ENCODE data around the gene MCL1. TPM values are rescaled to one million over a fixed set of nuclear protein-coding genes. Genes with fewer than 3 reads are reported as not detected.

Gene MCL1
- total and polyA plus RNA-seq, 2 experiments from 2014 or later: 55.3 to 244 TPM

DNA sequence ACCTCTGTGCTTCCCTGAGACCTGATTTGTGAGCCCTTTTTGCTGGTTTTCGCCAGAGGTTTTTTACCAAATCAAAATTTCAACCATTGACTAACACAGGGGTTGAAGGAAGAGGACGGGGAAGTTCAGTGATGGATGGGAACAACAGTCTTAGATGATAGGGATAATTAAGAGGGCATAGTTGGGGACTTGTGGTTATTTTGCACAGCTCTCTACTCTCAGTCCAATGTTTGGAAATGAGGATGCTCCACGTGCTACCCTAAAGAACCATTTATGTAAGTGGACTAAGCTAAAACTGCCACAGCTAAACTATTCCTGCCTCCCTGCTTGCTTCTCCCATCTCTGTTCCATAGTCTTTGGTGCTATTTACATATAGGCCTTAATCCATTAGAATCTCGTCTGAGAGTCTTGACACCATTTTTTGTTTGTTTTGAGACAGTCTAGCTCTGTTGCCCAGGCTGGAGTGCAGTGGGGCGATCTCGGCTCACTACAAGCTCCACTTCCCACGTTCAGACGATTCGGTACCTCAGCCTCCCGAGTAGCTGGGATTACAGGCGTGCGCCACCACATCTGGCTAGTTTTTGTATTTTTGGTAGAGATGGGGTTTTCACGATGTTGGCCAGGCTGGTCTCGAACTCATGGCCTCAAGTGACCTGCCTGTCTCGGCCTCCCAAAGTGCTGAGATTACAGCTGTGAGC lies 684 bp upstream of the MCL1 start (continued):
- TF ChIP-seq, protein P1, sequence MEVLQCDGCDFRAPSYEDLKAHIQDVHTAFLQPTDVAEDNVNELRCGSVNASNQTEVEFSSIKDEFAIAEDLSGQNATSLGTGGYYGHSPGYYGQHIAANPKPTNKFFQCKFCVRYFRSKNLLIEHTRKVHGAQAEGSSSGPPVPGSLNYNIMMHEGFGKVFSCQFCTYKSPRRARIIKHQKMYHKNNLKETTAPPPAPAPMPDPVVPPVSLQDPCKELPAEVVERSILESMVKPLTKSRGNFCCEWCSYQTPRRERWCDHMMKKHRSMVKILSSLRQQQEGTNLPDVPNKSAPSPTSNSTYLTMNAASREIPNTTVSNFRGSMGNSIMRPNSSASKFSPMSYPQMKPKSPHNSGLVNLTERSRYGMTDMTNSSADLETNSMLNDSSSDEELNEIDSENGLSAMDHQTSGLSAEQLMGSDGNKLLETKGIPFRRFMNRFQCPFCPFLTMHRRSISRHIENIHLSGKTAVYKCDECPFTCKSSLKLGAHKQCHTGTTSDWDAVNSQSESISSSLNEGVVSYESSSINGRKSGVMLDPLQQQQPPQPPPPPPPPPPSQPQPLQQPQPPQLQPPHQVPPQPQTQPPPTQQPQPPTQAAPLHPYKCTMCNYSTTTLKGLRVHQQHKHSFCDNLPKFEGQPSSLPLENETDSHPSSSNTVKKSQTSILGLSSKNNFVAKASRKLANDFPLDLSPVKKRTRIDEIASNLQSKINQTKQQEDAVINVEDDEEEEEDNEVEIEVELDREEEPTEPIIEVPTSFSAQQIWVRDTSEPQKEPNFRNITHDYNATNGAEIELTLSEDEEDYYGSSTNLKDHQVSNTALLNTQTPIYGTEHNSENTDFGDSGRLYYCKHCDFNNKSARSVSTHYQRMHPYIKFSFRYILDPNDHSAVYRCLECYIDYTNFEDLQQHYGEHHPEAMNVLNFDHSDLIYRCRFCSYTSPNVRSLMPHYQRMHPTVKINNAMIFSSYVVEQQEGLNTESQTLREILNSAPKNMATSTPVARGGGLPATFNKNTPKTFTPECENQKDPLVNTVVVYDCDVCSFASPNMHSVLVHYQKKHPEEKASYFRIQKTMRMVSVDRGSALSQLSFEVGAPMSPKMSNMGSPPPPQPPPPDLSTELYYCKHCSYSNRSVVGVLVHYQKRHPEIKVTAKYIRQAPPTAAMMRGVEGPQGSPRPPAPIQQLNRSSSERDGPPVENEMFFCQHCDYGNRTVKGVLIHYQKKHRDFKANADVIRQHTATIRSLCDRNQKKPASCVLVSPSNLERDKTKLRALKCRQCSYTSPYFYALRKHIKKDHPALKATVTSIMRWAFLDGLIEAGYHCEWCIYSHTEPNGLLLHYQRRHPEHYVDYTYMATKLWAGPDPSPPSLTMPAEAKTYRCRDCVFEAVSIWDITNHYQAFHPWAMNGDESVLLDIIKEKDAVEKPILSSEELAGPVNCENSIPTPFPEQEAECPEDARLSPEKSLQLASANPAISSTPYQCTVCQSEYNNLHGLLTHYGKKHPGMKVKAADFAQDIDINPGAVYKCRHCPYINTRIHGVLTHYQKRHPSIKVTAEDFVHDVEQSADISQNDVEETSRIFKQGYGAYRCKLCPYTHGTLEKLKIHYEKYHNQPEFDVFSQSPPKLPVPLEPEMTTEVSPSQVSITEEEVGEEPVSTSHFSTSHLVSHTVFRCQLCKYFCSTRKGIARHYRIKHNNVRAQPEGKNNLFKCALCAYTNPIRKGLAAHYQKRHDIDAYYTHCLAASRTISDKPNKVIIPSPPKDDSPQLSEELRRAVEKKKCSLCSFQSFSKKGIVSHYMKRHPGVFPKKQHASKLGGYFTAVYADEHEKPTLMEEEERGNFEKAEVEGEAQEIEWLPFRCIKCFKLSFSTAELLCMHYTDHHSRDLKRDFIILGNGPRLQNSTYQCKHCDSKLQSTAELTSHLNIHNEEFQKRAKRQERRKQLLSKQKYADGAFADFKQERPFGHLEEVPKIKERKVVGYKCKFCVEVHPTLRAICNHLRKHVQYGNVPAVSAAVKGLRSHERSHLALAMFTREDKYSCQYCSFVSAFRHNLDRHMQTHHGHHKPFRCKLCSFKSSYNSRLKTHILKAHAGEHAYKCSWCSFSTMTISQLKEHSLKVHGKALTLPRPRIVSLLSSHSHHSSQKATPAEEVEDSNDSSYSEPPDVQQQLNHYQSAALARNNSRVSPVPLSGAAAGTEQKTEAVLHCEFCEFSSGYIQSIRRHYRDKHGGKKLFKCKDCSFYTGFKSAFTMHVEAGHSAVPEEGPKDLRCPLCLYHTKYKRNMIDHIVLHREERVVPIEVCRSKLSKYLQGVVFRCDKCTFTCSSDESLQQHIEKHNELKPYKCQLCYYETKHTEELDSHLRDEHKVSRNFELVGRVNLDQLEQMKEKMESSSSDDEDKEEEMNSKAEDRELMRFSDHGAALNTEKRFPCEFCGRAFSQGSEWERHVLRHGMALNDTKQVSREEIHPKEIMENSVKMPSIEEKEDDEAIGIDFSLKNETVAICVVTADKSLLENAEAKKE (CRISPR knock-in tag; IDR thresholded peaks at IDR 0.05): no peak
- TF ChIP-seq REST (IDR thresholded peaks at IDR 0.05; ENCODE audit: unreplicated experiment) (no peak), POLR2AphosphoS5 (IDR thresholded peaks at IDR 0.05; ENCODE audit: low read depth) (no peak), EZH2phosphoT487 (IDR thresholded peaks at IDR 0.05; ENCODE audit: unreplicated experiment) (no peak), CREB1 (CRISPR knock-in tag; IDR thresholded peaks at IDR 0.05; ENCODE audit: low read depth) (no peak)

Measured in GM23338 (cell line).